ENCODE results near the gene MNX1. TPM values are rescaled to one million over a fixed set of nuclear protein-coding genes. Genes with fewer than 3 reads are reported as not detected.

Gene MNX1
- total RNA-seq, 2 experiments from 2014 or later = 4.4 to 4.7 TPM

- intact Hi-C loops (cut with micrococcal nuclease; ENCODE audit: unreplicated experiment) = no loop called here
- Histone ChIP-seq H3K27ac (ENCODE audit: low read depth, low read length, poor library complexity, severe bottlenecking) (no peak overlapping the region), H3K36me3 (ENCODE audit: insufficient read depth, low read length) (peaks cover 62% of the 10 kb centered on the region), H3K79me2 (ENCODE audit: insufficient read depth, low read depth, low read length) (no peaks in the 10 kb centered on the region), H3K4me1 (ENCODE audit: insufficient read depth, low read length, poor library complexity, severe bottlenecking) (no peaks in the 10 kb centered on the region), H3K9me3 (ENCODE audit: low read length) (peaks cover 4% of the 10 kb centered on the region; the same call in 1 of the 2 replicates), H3K4me3 (ENCODE audit: low read depth, low read length, poor library complexity, severe bottlenecking) (no peak overlapping the region), H3K9me2 (ENCODE audit: insufficient read depth, low read length) (no peaks in the 10 kb centered on the region), H2AFZ (ENCODE audit: low read length) (no peak overlapping the region), H3K4me2 (ENCODE audit: low read length) (no peak overlapping the region), H4K20me1 (ENCODE audit: insufficient read depth, low read length) (no peaks in the 10 kb centered on the region)
- DNase-seq (ENCODE audit: low spot score) = no peak
- no TSS peak for BruUV-seq (replicated peaks)
- CTCF ChIA-PET (ENCODE audit: unreplicated experiment) = no interaction called here
- TF ChIP-seq CTCF (conservative IDR thresholded peaks at IDR 0.05; ENCODE audit: low read length) (no peak), EZH2phosphoT487 (IDR thresholded peaks at IDR 0.05; ENCODE audit: borderline replicate concordance, low read depth, low read length) (no peak)
- POLR2A ChIA-PET = no interaction called here
These were observed 34.8 kb downstream of the MNX1 start for GRCh38 chr7:156975620-156976019.

- DNase-seq (ENCODE audit: low spot score) = peak; percentile 38
- intact Hi-C loops (cut with micrococcal nuclease; ENCODE audit: unreplicated experiment) = loop anchor here (5.0 kb wide), 2 partner anchors 167 to 302 kb away; partner anchors contain the start of gene UBE3C
- POLR2A ChIA-PET = interaction anchor here (0.7 kb wide), 1 partner anchor 31 kb away, joined by 4 read pairs; no protein-coding TSS in a partner anchor
- CTCF ChIA-PET (ENCODE audit: unreplicated experiment) = no interaction called here
- Histone ChIP-seq H4K20me1 (ENCODE audit: insufficient read depth, low read length) (no peaks in the 10 kb centered on the region), H3K9me3 (ENCODE audit: low read length) (no peaks in the 10 kb centered on the region), H3K27ac (ENCODE audit: low read depth, low read length, poor library complexity, severe bottlenecking) (no peak overlapping the region), H2AFZ (ENCODE audit: low read length) (no peak overlapping the region), H3K4me3 (ENCODE audit: low read depth, low read length, poor library complexity, severe bottlenecking) (no peak overlapping the region), H3K4me1 (ENCODE audit: insufficient read depth, low read length, poor library complexity, severe bottlenecking) (no peaks in the 10 kb centered on the region), H3K4me2 (ENCODE audit: low read length) (no peak overlapping the region), H3K79me2 (ENCODE audit: insufficient read depth, low read depth, low read length) (no peaks in the 10 kb centered on the region), H3K9me2 (ENCODE audit: insufficient read depth, low read length) (no peaks in the 10 kb centered on the region), H3K36me3 (ENCODE audit: insufficient read depth, low read length) (peaks cover 85% of the 10 kb centered on the region)
- no TSS peak for BruUV-seq (replicated peaks)
- TF ChIP-seq EZH2phosphoT487 (IDR thresholded peaks at IDR 0.05; ENCODE audit: borderline replicate concordance, low read depth, low read length) = no peak
- peak; percentile 72 for TF ChIP-seq CTCF (conservative IDR thresholded peaks at IDR 0.05; ENCODE audit: low read length)
These were observed 40.5 kb downstream of the MNX1 start for GRCh38 chr7:156969972-156970420.

- no peaks in the 10 kb centered on the region for H3K4me1 ChIP-seq (ENCODE audit: insufficient read depth, low read length, poor library complexity, severe bottlenecking)
- H3K9me3 ChIP-seq (ENCODE audit: low read length) = no peaks in the 10 kb centered on the region
- H3K4me2 ChIP-seq (ENCODE audit: low read length) = no peak overlapping the region
- no peaks in the 10 kb centered on the region for H4K20me1 ChIP-seq (ENCODE audit: insufficient read depth, low read length)
- TF ChIP-seq CTCF (conservative IDR thresholded peaks at IDR 0.05; ENCODE audit: low read length) = no peak
- TF ChIP-seq EZH2phosphoT487 (IDR thresholded peaks at IDR 0.05; ENCODE audit: borderline replicate concordance, low read depth, low read length) = no peak
- POLR2A ChIA-PET = no interaction called here
- CTCF ChIA-PET (ENCODE audit: unreplicated experiment) = no interaction called here
- no TSS peak for BruUV-seq (replicated peaks)
- peaks cover 88% of the 10 kb centered on the region for H3K36me3 ChIP-seq (ENCODE audit: insufficient read depth, low read length)
- no peak overlapping the region for H3K4me3 ChIP-seq (ENCODE audit: low read depth, low read length, poor library complexity, severe bottlenecking)
- H2AFZ ChIP-seq (ENCODE audit: low read length) = no peak overlapping the region
- no peak for DNase-seq (ENCODE audit: low spot score)
- H3K9me2 ChIP-seq (ENCODE audit: insufficient read depth, low read length) = no peaks in the 10 kb centered on the region
- intact Hi-C loops (cut with micrococcal nuclease; ENCODE audit: unreplicated experiment) = no loop called here
- H3K79me2 ChIP-seq (ENCODE audit: insufficient read depth, low read depth, low read length) = no peaks in the 10 kb centered on the region
- no peak overlapping the region for H3K27ac ChIP-seq (ENCODE audit: low read depth, low read length, poor library complexity, severe bottlenecking)
These were observed 42.3 kb downstream of the MNX1 start for GRCh38 chr7:156968183-156968582.

Measured in OCI-LY7 (cell line).